H9 (cell line): ENCODE results near the gene PSMB7. TPM values are rescaled to one million over a fixed set of nuclear protein-coding genes. Genes with fewer than 3 reads are reported as not detected.

Experiments
- DNase-seq: peaks from one replicate; pipeline ENCODE4 v3.0.0-alpha.2; 2017
- H2AFZ ChIP-seq: one replicate; pipeline ENCODE4 v1.6.1; 2013; ENCODE audit warnings: mild to moderate bottlenecking, low read length, control low read depth, moderate library complexity
- H2AK5ac ChIP-seq: 2 replicates; pipeline ENCODE4 v1.6.1; 2013; ENCODE audit warnings: low read length, control low read depth, mixed read lengths; ENCODE audit not compliant: insufficient read length
- H2BK120ac ChIP-seq: one replicate; pipeline ENCODE4 v1.6.1; 2013; ENCODE audit warnings: low read depth, mild to moderate bottlenecking, low read length, control low read depth, inconsistent platforms; ENCODE audit not compliant: poor library complexity, severe bottlenecking
- H2BK12ac ChIP-seq: 2 replicates; pipeline ENCODE4 v1.6.1; 2013; ENCODE audit warnings: low read length, control low read depth, mixed read lengths, low read depth; ENCODE audit not compliant: insufficient read length
- H2BK15ac ChIP-seq: 2 replicates; pipeline ENCODE4 v1.6.1; 2013; ENCODE audit warnings: low read depth, low read length, control low read depth
- H2BK20ac ChIP-seq: one replicate; pipeline ENCODE4 v1.6.1; 2013; ENCODE audit warnings: low read depth, mild to moderate bottlenecking, low read length, control low read depth, inconsistent platforms; ENCODE audit not compliant: poor library complexity, severe bottlenecking
- H2BK5ac ChIP-seq: 2 replicates; pipeline ENCODE4 v1.6.1; 2013; ENCODE audit warnings: low read length, control low read depth, mixed read lengths; ENCODE audit not compliant: insufficient read length
- H3K14ac ChIP-seq: 2 replicates; pipeline ENCODE4 v1.6.1; 2013; ENCODE audit warnings: low read length, control low read depth; ENCODE audit not compliant: insufficient read depth
- H3K18ac ChIP-seq: 2 replicates; pipeline ENCODE4 v1.6.1; 2013; ENCODE audit warnings: low read depth, mild to moderate bottlenecking, mixed read lengths, low read length, control low read depth; ENCODE audit not compliant: insufficient read length
- H3K23ac ChIP-seq: 2 replicates; pipeline ENCODE4 v1.6.1; 2013; ENCODE audit warnings: low read length, control low read depth, mixed read lengths, low read depth; ENCODE audit not compliant: insufficient read length
- H3K23me2 ChIP-seq: 2 replicates; pipeline ENCODE4 v1.6.1; 2013; ENCODE audit warnings: low read depth, mild to moderate bottlenecking, mixed read lengths, low read length, control low read depth; ENCODE audit not compliant: insufficient read length, poor library complexity, severe bottlenecking
- H3K27ac ChIP-seq: 2 replicates; pipeline ENCODE4 v1.5.1; 2013; ENCODE audit warnings: low read length, control low read depth, mixed read lengths, low read depth; ENCODE audit not compliant: insufficient read length
- H3K27me3 ChIP-seq: 2 replicates; pipeline ENCODE4 v1.6.1; 2013; ENCODE audit warnings: low read length, control low read depth, inconsistent platforms; ENCODE audit not compliant: insufficient read depth
- H3K4ac ChIP-seq: 2 replicates; pipeline ENCODE4 v1.6.1; 2013; ENCODE audit warnings: low read depth, mild to moderate bottlenecking, control low read depth, inconsistent platforms, low read length, moderate library complexity
- H3K4me1 ChIP-seq: 2 replicates; pipeline ENCODE4 v1.6.1; 2013; ENCODE audit warnings: low read length, control low read depth, inconsistent platforms; ENCODE audit not compliant: insufficient read depth
- H3K4me2 ChIP-seq: 2 replicates; pipeline ENCODE4 v1.6.1; 2013; ENCODE audit warnings: low read length, control low read depth, mixed read lengths; ENCODE audit not compliant: insufficient read length, insufficient read depth
- H3K56ac ChIP-seq: 2 replicates; pipeline ENCODE4 v1.6.1; 2013; ENCODE audit warnings: low read depth, mild to moderate bottlenecking, mixed read lengths, low read length, control low read depth; ENCODE audit not compliant: insufficient read length
- H3K79me1 ChIP-seq: 2 replicates; pipeline ENCODE4 v1.6.1; 2013; ENCODE audit warnings: low read depth, mild to moderate bottlenecking, moderate library complexity, low read length, control low read depth, inconsistent platforms; ENCODE audit not compliant: insufficient read depth, poor library complexity, severe bottlenecking
- H3K79me2 ChIP-seq: 2 replicates; pipeline ENCODE4 v1.6.1; 2013; ENCODE audit warnings: low read length, control low read depth, inconsistent platforms; ENCODE audit not compliant: insufficient read depth
- H3K9ac ChIP-seq: 2 replicates; pipeline ENCODE4 v1.6.1; 2013; ENCODE audit warnings: low read length, control low read depth, mixed read lengths; ENCODE audit not compliant: insufficient read length; ENCODE audit errors: extremely low read depth
- H3K9me3 ChIP-seq: one replicate; pipeline ENCODE4 v1.6.1; 2013; ENCODE audit warnings: low read depth, low read length, inconsistent platforms; ENCODE audit not compliant: control insufficient read depth
- H3T11ph ChIP-seq: one replicate; pipeline ENCODE4 v1.6.1; 2013; ENCODE audit warnings: mild to moderate bottlenecking, low read length, control low read depth, inconsistent platforms
- H4K20me1 ChIP-seq: one replicate; pipeline ENCODE4 v1.6.1; 2013; ENCODE audit not compliant: control insufficient read depth, insufficient read length, insufficient read depth
- H4K5ac ChIP-seq: 2 replicates; pipeline ENCODE4 v1.6.1; 2013; ENCODE audit warnings: low read depth, mild to moderate bottlenecking, mixed read lengths, low read length, control low read depth; ENCODE audit not compliant: insufficient read length
- H4K8ac ChIP-seq: replicated peaks from 2 replicates; pipeline ENCODE4 v1.6.1; 2013; ENCODE audit warnings: low read length, control low read depth, mixed read lengths, low read depth; ENCODE audit not compliant: insufficient read length
- H4K91ac ChIP-seq: 2 replicates; pipeline ENCODE4 v1.6.1; 2013; ENCODE audit warnings: low read depth, mild to moderate bottlenecking, moderate library complexity, mixed read lengths, low read length, control low read depth; ENCODE audit not compliant: insufficient read length
- H3K27ac Mint-ChIP-seq, 3 experiments: 2 replicates in 2 of 3; 3 replicates in 1 of 3; pipeline ENCODE4 v1.8.0; 2020 to 2021; ENCODE audit warnings: mixed read lengths in 3 of 3, mild to moderate bottlenecking in 1 of 3, moderate library complexity in 1 of 3
- H3K27me3 Mint-ChIP-seq: 2 replicates; pipeline ENCODE4 v1.8.0; 2021; ENCODE audit warnings: low read depth, mild to moderate bottlenecking, moderate library complexity, mixed read lengths
- H3K36me3 Mint-ChIP-seq, 3 experiments: 2 replicates in 2 of 3; 3 replicates in 1 of 3; pipeline ENCODE4 v1.8.0; 2020 to 2021; ENCODE audit warnings: low read depth in 3 of 3, mixed read lengths in 3 of 3; ENCODE audit not compliant: insufficient read depth in 1 of 3
- H3K4me1 Mint-ChIP-seq, 2 experiments: 2 replicates each; pipeline ENCODE4 v1.8.0; 2020; ENCODE audit warnings: mixed read lengths in 2 of 2
- H3K4me3 Mint-ChIP-seq, 2 experiments: 2 replicates in 1 of 2; 3 replicates in 1 of 2; pipeline ENCODE4 v1.8.0; 2020 to 2021; ENCODE audit warnings: mild to moderate bottlenecking in 2 of 2, mixed read lengths in 2 of 2, moderate library complexity in 1 of 2
- H3K9me3 Mint-ChIP-seq, 2 experiments: 2 replicates in 1 of 2; 3 replicates in 1 of 2; pipeline ENCODE4 v1.8.0; 2020; ENCODE audit warnings: mild to moderate bottlenecking in 2 of 2, mixed read lengths in 2 of 2, moderate library complexity in 1 of 2
- whole genome bisulfite sequencing: extraction: QIAGEN DNeasy Blood & Tissue Kit; methylation state at CpG from one replicate; pipeline ENCODE4 v1.1.7; 2013; ENCODE audit warnings: missing lambda C conversion rate, low lambda C conversion rate, mixed read lengths; ENCODE audit not compliant: insufficient read length; ENCODE audit errors: extremely low coverage; 5-methylcytosine and 5-hydroxymethylcytosine counted together
- total RNA-seq: library from RNA; stranded (reverse); gene quantifications from 2 replicates; pipeline ENCODE4 v1.2.1, GENCODE V29; 2021
- TF ChIP-seq, protein P1 (sequence below): fragments of 200-600 bp; sonication (generic); conservative IDR thresholded peaks from 3 replicates; pipeline ENCODE4 v1.8.0; 2021; ENCODE audit warnings: antibody characterized with exemption, mild to moderate bottlenecking

The PSMB7 gene
- total RNA-seq, 1 experiment from 2014 or later, result 209 TPM

DNA sequence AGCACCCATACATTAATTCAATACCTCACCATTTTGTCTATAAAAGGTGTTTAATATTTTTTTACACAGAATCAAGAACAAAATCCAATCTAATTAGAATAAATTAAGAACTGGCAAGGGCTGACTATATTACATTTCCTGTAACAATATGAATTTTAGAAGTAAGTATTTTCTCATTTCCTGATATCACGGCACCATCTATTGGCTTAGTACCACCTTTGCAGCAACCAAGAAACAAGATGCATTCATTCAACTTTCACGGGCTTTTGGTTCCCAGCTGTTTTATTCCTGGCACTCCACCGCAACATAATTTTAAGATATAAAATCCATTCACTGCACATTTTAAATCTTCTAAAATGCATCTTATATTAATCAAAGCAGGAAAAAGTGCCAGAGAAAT lies 20.6 kb downstream of the PSMB7 start:
- Histone ChIP-seq H2BK5ac (no peak overlapping the region), H3K9me3 (no peaks in the 10 kb centered on the region), H3T11ph (no peak overlapping the region), H4K8ac (no peak overlapping the region), H2BK20ac (no peak overlapping the region), H3K14ac (no peak overlapping the region), H3K18ac (no peak overlapping the region), H3K27me3 (no peaks in the 10 kb centered on the region), H4K20me1 (no peaks in the 10 kb centered on the region), H2BK12ac (no peak overlapping the region), H2BK120ac (no peak overlapping the region), H4K91ac (no peak overlapping the region), H3K56ac (no peak overlapping the region), H4K5ac (no peak overlapping the region), H2BK15ac (no peak overlapping the region), H3K79me1 (peaks cover under 1% of the 10 kb centered on the region), H3K4me1 (peaks cover 4% of the 10 kb centered on the region; the same call in 1 of the 2 replicates), H3K23ac (no peak overlapping the region), H3K27ac (no peak overlapping the region), H2AFZ (no peak overlapping the region), H3K4ac (no peak overlapping the region), H3K23me2 (no peaks in the 10 kb centered on the region), H3K4me2 (no peak overlapping the region), H3K79me2 (peaks cover 12% of the 10 kb centered on the region; the same call in 1 of the 2 replicates), H3K9ac (no peak overlapping the region), H2AK5ac (no peak overlapping the region)
- no CpG with 5 or more reads among the region's 3 CpGs for WGBS
- H3K4me1 Mint-ChIP-seq, result peaks cover 34 to 49% of the 10 kb centered on the region in 2 experiments
- peak overlapping the region in 1 of 3 experiments; percentile 55; a peak in 1 of 7 replicates for H3K27ac Mint-ChIP-seq
- peaks cover 0 to 9% (median 5%) of the 10 kb centered on the region in 3 experiments; a peak in 4 of 7 replicates for H3K36me3 Mint-ChIP-seq
- no peak overlapping the region for H3K4me3 Mint-ChIP-seq
- no peaks in the 10 kb centered on the region for H3K9me3 Mint-ChIP-seq
- DNase-seq, result no peak
- TF ChIP-seq, protein P1, sequence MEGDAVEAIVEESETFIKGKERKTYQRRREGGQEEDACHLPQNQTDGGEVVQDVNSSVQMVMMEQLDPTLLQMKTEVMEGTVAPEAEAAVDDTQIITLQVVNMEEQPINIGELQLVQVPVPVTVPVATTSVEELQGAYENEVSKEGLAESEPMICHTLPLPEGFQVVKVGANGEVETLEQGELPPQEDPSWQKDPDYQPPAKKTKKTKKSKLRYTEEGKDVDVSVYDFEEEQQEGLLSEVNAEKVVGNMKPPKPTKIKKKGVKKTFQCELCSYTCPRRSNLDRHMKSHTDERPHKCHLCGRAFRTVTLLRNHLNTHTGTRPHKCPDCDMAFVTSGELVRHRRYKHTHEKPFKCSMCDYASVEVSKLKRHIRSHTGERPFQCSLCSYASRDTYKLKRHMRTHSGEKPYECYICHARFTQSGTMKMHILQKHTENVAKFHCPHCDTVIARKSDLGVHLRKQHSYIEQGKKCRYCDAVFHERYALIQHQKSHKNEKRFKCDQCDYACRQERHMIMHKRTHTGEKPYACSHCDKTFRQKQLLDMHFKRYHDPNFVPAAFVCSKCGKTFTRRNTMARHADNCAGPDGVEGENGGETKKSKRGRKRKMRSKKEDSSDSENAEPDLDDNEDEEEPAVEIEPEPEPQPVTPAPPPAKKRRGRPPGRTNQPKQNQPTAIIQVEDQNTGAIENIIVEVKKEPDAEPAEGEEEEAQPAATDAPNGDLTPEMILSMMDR, result peak; percentile 29; the same call in 1 of the 3 replicates
- H3K27me3 Mint-ChIP-seq, result no peaks in the 10 kb centered on the region
